ENCODE data around the gene ABLIM3.
A peak's percentile ranks its signal among the peaks of the same experiment; 100 is the strongest.

ABLIM3 gene

GRCh38 chr5:149141224-149141956 is at the start of gene ABLIM3:
Gene ABLIM3, plus strand, starts transcription at chr5:149141493. Its CDS starts 603 bp downstream, at chr5:149142096.
- Histone ChIP-seq H3K9me3 (ENCODE audit: control insufficient read depth in 2 of 2, low read length in 2 of 2) (no peaks in the 10 kb centered on the region), H3K27me3 (ENCODE audit: control insufficient read depth in 1 of 2, insufficient read depth in 2 of 2, low read length in 2 of 2) (peaks cover 2 to 7% of the 10 kb centered on the region in 2 donors), H3K27ac (ENCODE audit: low read length) (peak within 1 kb of the TSS; percentile 24), H3K36me3 (ENCODE audit: control insufficient read depth in 2 of 2, insufficient read depth in 2 of 2, low read length in 2 of 2) (no peaks in the 10 kb centered on the region), H3K4me3 (ENCODE audit: low read length in 2 of 2) (peak within 1 kb of the TSS; percentile 68 to 79), H3K9ac (ENCODE audit: low read length in 2 of 2) (peak within 1 kb of the TSS; percentile 42 to 47), H3K4me1 (ENCODE audit: control insufficient read depth, insufficient read depth, low read length) (peaks cover 21% of the 10 kb centered on the region)

- Histone ChIP-seq H3K27me3 (ENCODE audit: control insufficient read depth in 1 of 2, insufficient read depth in 2 of 2, low read length in 2 of 2) (no peaks in the 10 kb centered on the region), H3K9me3 (ENCODE audit: control insufficient read depth in 2 of 2, low read length in 2 of 2) (no peaks in the 10 kb centered on the region), H3K4me1 (ENCODE audit: control insufficient read depth, insufficient read depth, low read length) (no peaks in the 10 kb centered on the region), H3K27ac (ENCODE audit: low read length) (no peak overlapping the region), H3K36me3 (ENCODE audit: control insufficient read depth in 2 of 2, insufficient read depth in 2 of 2, low read length in 2 of 2) (no peaks in the 10 kb centered on the region), H3K4me3 (ENCODE audit: low read length in 2 of 2) (no peak overlapping the region), H3K9ac (ENCODE audit: low read length in 2 of 2) (no peak overlapping the region)
Observed at GRCh38 chr5:149093625-149094024, 47.7 kb upstream of the ABLIM3 start.

GRCh38 chr5:149094996-149095395 is 46.3 kb upstream of the ABLIM3 start:
- no peaks in the 10 kb centered on the region for H3K36me3 ChIP-seq (ENCODE audit: control insufficient read depth in 2 of 2, insufficient read depth in 2 of 2, low read length in 2 of 2)
- H3K4me3 ChIP-seq (ENCODE audit: low read length in 2 of 2), result no peak overlapping the region
- H3K27ac ChIP-seq (ENCODE audit: low read length), result no peak overlapping the region
- H3K4me1 ChIP-seq (ENCODE audit: control insufficient read depth, insufficient read depth, low read length), result no peaks in the 10 kb centered on the region
- peaks cover 0 to 5% of the 10 kb centered on the region in 2 donors for H3K9me3 ChIP-seq (ENCODE audit: control insufficient read depth in 2 of 2, low read length in 2 of 2)
- H3K27me3 ChIP-seq (ENCODE audit: control insufficient read depth in 1 of 2, insufficient read depth in 2 of 2, low read length in 2 of 2), result no peaks in the 10 kb centered on the region
- no peak overlapping the region for H3K9ac ChIP-seq (ENCODE audit: low read length in 2 of 2)

- H3K27me3 ChIP-seq (ENCODE audit: control insufficient read depth in 1 of 2, insufficient read depth in 2 of 2, low read length in 2 of 2), result no peaks in the 10 kb centered on the region
- no peak overlapping the region for H3K4me3 ChIP-seq (ENCODE audit: low read length in 2 of 2)
- H3K4me1 ChIP-seq (ENCODE audit: control insufficient read depth, insufficient read depth, low read length), result no peaks in the 10 kb centered on the region
- no peak overlapping the region for H3K9ac ChIP-seq (ENCODE audit: low read length in 2 of 2)
- H3K9me3 ChIP-seq (ENCODE audit: control insufficient read depth in 2 of 2, low read length in 2 of 2), result peaks cover 0 to 10% of the 10 kb centered on the region in 2 donors
- H3K36me3 ChIP-seq (ENCODE audit: control insufficient read depth in 2 of 2, insufficient read depth in 2 of 2, low read length in 2 of 2), result no peaks in the 10 kb centered on the region
- no peak overlapping the region for H3K27ac ChIP-seq (ENCODE audit: low read length)
Observed at GRCh38 chr5:149099920-149100319, 41.4 kb upstream of the ABLIM3 start.

GRCh38 chr5:149100331-149100730 is 41.0 kb upstream of the ABLIM3 start:
- H3K36me3 ChIP-seq (ENCODE audit: control insufficient read depth in 2 of 2, insufficient read depth in 2 of 2, low read length in 2 of 2), result no peaks in the 10 kb centered on the region

GRCh38 chr5:149108651-149109280 is 32.5 kb upstream of the ABLIM3 start:
- Histone ChIP-seq H3K27me3 (ENCODE audit: control insufficient read depth in 1 of 2, insufficient read depth in 2 of 2, low read length in 2 of 2) (no peaks in the 10 kb centered on the region), H3K36me3 (ENCODE audit: control insufficient read depth in 2 of 2, insufficient read depth in 2 of 2, low read length in 2 of 2) (no peaks in the 10 kb centered on the region), H3K27ac (ENCODE audit: low read length) (no peak overlapping the region), H3K9ac (ENCODE audit: low read length in 2 of 2) (no peak overlapping the region), H3K9me3 (ENCODE audit: control insufficient read depth in 2 of 2, low read length in 2 of 2) (no peaks in the 10 kb centered on the region), H3K4me3 (ENCODE audit: low read length in 2 of 2) (no peak overlapping the region), H3K4me1 (ENCODE audit: control insufficient read depth, insufficient read depth, low read length) (no peaks in the 10 kb centered on the region)

More at GRCh38 chr5:149100331-149100730, 41.0 kb upstream of the ABLIM3 start:
- no peak overlapping the region for H3K27ac ChIP-seq (ENCODE audit: low read length)
- no peak overlapping the region for H3K4me3 ChIP-seq (ENCODE audit: low read length in 2 of 2)
- peaks cover 0 to 10% of the 10 kb centered on the region in 2 donors for H3K9me3 ChIP-seq (ENCODE audit: control insufficient read depth in 2 of 2, low read length in 2 of 2)
- H3K27me3 ChIP-seq (ENCODE audit: control insufficient read depth in 1 of 2, insufficient read depth in 2 of 2, low read length in 2 of 2), result no peaks in the 10 kb centered on the region
- no peaks in the 10 kb centered on the region for H3K4me1 ChIP-seq (ENCODE audit: control insufficient read depth, insufficient read depth, low read length)
- H3K9ac ChIP-seq (ENCODE audit: low read length in 2 of 2), result no peak overlapping the region

GRCh38 chr5:149110406-149110805 is 30.9 kb upstream of the ABLIM3 start:
- Histone ChIP-seq H3K9ac (ENCODE audit: low read length in 2 of 2) (no peak overlapping the region), H3K27ac (ENCODE audit: low read length) (no peak overlapping the region), H3K36me3 (ENCODE audit: control insufficient read depth in 2 of 2, insufficient read depth in 2 of 2, low read length in 2 of 2) (no peaks in the 10 kb centered on the region), H3K9me3 (ENCODE audit: control insufficient read depth in 2 of 2, low read length in 2 of 2) (no peaks in the 10 kb centered on the region), H3K27me3 (ENCODE audit: control insufficient read depth in 1 of 2, insufficient read depth in 2 of 2, low read length in 2 of 2) (peaks cover 0 to 2% of the 10 kb centered on the region in 2 donors), H3K4me1 (ENCODE audit: control insufficient read depth, insufficient read depth, low read length) (no peaks in the 10 kb centered on the region), H3K4me3 (ENCODE audit: low read length in 2 of 2) (no peak overlapping the region)

GRCh38 chr5:149113669-149114068 is 27.6 kb upstream of the ABLIM3 start:
- no peaks in the 10 kb centered on the region for H3K9me3 ChIP-seq (ENCODE audit: control insufficient read depth in 2 of 2, low read length in 2 of 2)
- no peak overlapping the region for H3K27ac ChIP-seq (ENCODE audit: low read length)
- no peak overlapping the region for H3K4me3 ChIP-seq (ENCODE audit: low read length in 2 of 2)
- no peak overlapping the region for H3K9ac ChIP-seq (ENCODE audit: low read length in 2 of 2)
- no peaks in the 10 kb centered on the region for H3K4me1 ChIP-seq (ENCODE audit: control insufficient read depth, insufficient read depth, low read length)
- peaks cover 0 to 4% of the 10 kb centered on the region in 2 donors for H3K27me3 ChIP-seq (ENCODE audit: control insufficient read depth in 1 of 2, insufficient read depth in 2 of 2, low read length in 2 of 2)
- H3K36me3 ChIP-seq (ENCODE audit: control insufficient read depth in 2 of 2, insufficient read depth in 2 of 2, low read length in 2 of 2), result no peaks in the 10 kb centered on the region

- H3K27ac ChIP-seq (ENCODE audit: low read length), result no peak overlapping the region
- H3K9me3 ChIP-seq (ENCODE audit: control insufficient read depth in 2 of 2, low read length in 2 of 2), result no peaks in the 10 kb centered on the region
- peaks cover 0 to 4% of the 10 kb centered on the region in 2 donors for H3K27me3 ChIP-seq (ENCODE audit: control insufficient read depth in 1 of 2, insufficient read depth in 2 of 2, low read length in 2 of 2)
- H3K4me3 ChIP-seq (ENCODE audit: low read length in 2 of 2), result no peak overlapping the region
- no peaks in the 10 kb centered on the region for H3K4me1 ChIP-seq (ENCODE audit: control insufficient read depth, insufficient read depth, low read length)
- no peak overlapping the region for H3K9ac ChIP-seq (ENCODE audit: low read length in 2 of 2)
- no peaks in the 10 kb centered on the region for H3K36me3 ChIP-seq (ENCODE audit: control insufficient read depth in 2 of 2, insufficient read depth in 2 of 2, low read length in 2 of 2)
Observed at GRCh38 chr5:149114403-149115312, 26.6 kb upstream of the ABLIM3 start.

GRCh38 chr5:149117970-149118369 is 23.3 kb upstream of the ABLIM3 start:
- Histone ChIP-seq H3K36me3 (ENCODE audit: control insufficient read depth in 2 of 2, insufficient read depth in 2 of 2, low read length in 2 of 2) (no peaks in the 10 kb centered on the region), H3K27ac (ENCODE audit: low read length) (no peak overlapping the region), H3K4me3 (ENCODE audit: low read length in 2 of 2) (no peak overlapping the region), H3K4me1 (ENCODE audit: control insufficient read depth, insufficient read depth, low read length) (no peaks in the 10 kb centered on the region), H3K9me3 (ENCODE audit: control insufficient read depth in 2 of 2, low read length in 2 of 2) (peaks cover 0 to 2% of the 10 kb centered on the region in 2 donors), H3K9ac (ENCODE audit: low read length in 2 of 2) (no peak overlapping the region), H3K27me3 (ENCODE audit: control insufficient read depth in 1 of 2, insufficient read depth in 2 of 2, low read length in 2 of 2) (peaks cover 0 to 6% of the 10 kb centered on the region in 2 donors)

Measured in stomach smooth muscle (tissue), 2 donors.